GM18511 (cell line): ENCODE results near the gene PLCL2.

ENCODE experiments used
- ATAC-seq: cut with Tn5 transposase; IDR thresholded peaks from one replicate; pipeline ENCODE4 v1.9.1; 2021; ENCODE audit warnings: mild to moderate bottlenecking, moderate library complexity; ENCODE audit not compliant: unreplicated experiment

Gene PLCL2

GRCh38 chr3:17006132-17006852 lies 121.5 kb downstream of the PLCL2 start:
- ATAC-seq, result no peak

GRCh38 chr3:17007284-17007683 lies 122.5 kb downstream of the PLCL2 start:
- ATAC-seq, result no peak

- ATAC-seq, result no peak
Measured at GRCh38 chr3:17009826-17010225, 125.1 kb downstream of the PLCL2 start.

- no peak for ATAC-seq
Measured at GRCh38 chr3:17011728-17012338, 127.1 kb downstream of the PLCL2 start.

- ATAC-seq, result no peak
Measured at GRCh38 chr3:17013050-17013449, 128.3 kb downstream of the PLCL2 start.

DNA sequence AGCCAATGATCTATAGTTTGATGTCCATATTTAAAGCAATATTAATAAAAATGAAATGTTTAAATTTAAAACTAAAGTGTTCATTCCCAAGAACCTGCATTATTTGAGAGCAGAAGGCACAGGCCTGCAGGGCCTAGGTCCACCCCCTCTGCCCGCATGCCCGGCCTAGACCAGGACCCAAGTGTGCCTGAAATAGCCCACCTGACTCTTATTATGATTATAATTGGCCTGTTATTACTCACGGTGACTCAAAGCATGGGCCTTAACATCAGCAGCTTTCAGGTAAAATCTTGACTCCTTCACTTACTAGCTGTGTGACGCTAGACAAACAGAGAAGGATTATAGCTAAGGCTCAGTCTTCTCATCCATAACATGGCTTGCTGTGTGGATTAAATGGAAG lies 128.8 kb downstream of the PLCL2 start:
- no peak for ATAC-seq

DNA sequence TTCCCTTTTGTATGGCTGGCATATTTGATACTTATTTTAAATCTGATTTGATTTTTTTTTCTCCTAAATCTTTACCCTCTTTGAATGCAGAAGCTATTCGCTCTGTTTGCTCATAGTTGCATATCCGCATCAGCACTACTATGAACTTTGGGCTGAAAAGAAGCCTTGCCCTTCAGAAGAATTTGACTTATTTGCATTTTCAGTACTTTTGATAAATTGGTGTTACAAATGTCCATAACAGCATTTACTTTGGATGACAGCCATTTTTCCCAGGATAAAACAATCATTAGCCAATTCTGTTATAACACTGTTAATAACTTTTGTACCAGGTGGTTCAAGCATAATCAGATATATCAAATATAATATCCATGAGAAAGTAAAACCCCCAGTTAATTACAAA lies 129.5 kb downstream of the PLCL2 start:
- ATAC-seq, result no peak

GRCh38 chr3:17014709-17015108 lies 130.0 kb downstream of the PLCL2 start:
- ATAC-seq, result no peak

- ATAC-seq, result no peak
Measured at GRCh38 chr3:17021614-17022013, 136.9 kb downstream of the PLCL2 start.

DNA sequence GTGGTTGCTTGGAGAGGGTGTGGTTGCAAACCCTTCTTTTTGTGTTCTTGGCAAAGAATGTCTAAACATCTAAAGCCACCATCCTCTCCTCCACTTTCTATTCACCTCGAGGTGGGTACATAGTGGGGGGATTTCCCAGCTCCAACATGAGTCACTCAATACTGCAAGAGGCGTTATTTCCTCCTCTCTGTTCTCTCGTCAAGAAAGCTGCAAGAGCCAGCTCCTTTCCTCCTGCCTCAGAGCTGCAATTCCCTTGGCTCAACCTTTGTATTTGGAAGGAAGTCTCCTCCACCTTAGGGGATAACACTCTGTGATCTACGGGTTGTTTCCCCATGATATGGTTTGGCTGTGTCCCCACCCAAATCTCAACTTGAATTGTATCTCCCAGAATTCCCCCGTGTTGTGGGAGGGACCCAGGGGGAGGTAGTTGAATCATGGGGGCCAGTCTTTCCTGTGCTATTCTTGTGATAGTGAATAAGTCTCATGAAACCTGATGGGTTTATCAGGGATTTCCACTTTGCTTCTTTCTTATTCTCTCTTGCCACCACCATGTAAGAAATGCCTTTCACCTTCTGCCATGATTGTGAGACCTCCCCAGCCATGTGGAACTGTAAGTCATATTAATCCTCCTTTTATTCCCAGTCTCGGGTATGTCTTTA lies 138.4 kb downstream of the PLCL2 start:
- peak; percentile 95 for ATAC-seq

DNA sequence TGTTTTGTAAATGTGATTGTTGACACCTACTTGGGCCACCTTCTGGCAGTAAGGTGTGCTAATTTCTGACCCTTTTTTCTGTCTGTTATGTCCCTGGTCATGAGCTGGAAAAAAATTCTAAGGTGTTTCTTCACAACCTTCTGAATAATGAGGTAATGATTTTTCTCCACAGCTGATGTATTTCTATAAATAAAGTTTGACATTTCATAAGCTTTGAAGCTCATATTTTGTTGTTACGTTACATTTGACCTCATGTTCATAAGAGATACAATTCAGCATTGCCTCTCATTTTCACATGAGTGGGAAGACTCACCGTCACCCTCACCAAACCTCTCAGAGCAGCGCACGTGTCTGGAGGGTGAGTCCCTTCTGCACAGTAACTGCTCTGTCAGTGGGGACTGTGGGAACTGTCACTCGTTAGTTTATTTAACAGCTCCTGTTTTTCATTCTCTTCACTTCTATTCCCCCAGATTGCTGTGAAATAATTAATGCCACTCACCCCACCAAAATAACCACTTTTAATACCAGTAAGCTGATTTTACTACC lies 140.9 kb downstream of the PLCL2 start:
- peak; percentile 48 for ATAC-seq

DNA sequence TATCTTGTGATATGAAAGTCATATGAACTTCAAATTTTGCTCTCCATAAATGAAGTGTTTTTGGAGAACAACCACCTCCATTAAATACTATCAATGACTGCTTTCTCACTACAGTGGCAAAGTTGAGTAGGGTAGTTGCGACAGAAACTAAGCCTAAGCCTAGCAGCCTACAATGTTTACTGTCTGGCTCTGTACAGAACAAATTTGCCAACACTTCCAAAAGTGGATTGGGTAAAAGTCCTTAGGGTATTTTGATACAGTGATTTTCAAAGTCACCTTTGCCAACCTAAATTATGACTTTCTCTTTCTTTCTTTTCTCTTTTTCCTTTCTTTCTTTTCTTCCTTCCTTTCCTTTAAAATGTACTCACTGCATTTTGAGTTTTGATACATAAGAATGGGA lies 142.6 kb downstream of the PLCL2 start:
- ATAC-seq, result no peak

GRCh38 chr3:17028363-17028762 lies 143.6 kb downstream of the PLCL2 start:
- ATAC-seq, result no peak

GRCh38 chr3:17030438-17030837 lies 145.7 kb downstream of the PLCL2 start:
- ATAC-seq, result no peak

DNA sequence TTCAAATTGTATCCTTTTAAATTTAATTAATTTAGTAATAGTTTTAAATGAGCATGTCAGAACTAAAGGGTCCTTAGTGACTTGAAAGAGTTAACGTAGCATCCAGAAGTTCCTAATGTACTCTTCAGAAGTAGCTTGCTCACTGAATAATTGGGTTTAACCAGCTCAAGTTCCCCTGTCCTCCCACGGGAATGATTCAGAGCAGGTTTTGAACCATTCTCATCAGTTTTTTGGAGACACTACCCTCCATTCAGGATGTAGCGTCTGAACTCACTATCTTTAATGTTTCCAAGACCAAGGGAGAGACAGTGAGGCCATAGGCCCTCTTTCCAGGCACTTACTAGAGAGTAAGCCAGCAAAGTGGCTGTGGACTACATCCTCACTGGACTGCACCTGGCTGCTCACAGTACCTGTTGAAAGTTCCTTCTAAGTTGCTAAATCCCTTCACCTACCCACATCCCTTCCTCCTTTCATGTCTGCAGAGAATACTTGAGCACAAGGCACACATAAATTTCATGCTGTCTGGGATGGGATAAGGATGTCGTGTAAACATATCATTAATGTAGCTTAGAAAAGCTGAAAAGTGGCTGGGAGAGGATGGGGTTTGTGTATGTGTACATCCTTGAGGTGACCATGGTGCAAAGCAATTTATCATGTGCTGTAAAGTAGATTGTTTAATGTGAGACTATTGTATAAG lies 146.3 kb downstream of the PLCL2 start:
- no peak for ATAC-seq

DNA sequence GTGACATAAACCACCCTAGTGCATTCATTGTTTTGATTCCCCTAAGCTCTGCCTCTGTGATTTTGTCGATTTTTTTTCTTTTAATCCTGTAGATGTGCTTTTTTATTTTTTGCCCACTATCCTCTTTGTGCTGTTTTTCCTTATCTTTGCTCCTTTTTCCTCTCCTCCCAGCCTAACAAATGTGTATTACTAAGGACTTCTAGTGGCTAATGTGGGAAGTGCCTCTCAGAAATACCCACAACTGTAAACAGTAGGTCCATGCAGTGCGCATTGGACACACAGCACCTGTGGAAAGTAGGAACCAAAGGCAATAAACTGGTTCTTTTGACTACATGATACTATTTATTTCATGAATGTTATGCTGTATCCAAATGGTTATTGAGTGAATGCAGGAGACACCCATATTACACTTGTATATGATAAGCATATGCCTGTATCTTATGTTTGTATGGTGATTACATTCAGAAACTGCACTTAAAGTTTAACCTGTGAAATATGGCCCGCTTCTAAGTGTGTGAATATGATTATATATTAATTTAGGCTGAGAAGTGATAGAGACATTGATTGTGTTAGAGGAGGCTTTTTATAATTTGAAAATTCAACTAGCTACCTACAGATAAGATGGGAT lies 147.8 kb downstream of the PLCL2 start:
- ATAC-seq, result no peak

- ATAC-seq, result no peak
Measured at GRCh38 chr3:17033516-17034168, 148.9 kb downstream of the PLCL2 start.

DNA sequence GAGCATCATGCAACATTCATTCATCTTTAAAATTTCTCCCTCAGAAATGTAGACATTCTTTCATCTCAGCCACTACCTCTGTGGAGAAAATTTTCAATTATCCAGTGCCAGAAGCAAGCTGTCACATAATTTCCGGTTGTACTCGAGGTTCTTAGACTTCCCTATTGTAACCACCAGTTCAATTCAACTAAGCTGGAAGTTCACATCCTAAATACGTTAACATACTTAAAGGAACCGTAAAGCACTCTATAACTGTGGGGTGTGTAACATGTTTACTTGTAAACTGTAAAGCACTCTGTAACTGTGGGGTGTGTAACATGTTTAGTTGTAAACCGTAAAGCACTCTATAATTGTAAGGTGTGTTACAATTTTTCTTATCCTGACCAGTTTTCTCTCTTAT lies 150.3 kb downstream of the PLCL2 start:
- ATAC-seq, result no peak

- no peak for ATAC-seq
Measured at GRCh38 chr3:17035966-17036365, 151.2 kb downstream of the PLCL2 start.

DNA sequence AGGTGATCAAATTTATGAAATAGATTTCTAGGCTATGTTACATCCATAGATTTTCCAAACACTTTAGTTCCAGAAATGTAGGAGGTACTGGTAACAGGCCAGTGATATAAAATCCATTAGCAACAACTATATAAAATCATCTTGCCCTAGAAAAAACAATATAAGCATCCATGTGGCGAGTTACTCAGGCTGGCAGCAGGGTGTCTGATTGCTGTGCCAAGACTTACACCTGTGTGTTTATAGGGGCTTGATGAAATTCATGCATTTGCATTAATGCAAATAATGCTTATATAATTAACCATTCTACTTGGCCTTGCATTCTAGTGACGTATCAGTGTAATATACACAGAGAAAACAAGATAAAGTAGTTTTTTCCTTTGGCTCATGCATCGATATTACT lies 153.4 kb downstream of the PLCL2 start:
- no peak for ATAC-seq
